Osteoblast (primary cell): Measurements from ENCODE around the gene IFI30. TPM values are rescaled to one million over a fixed set of nuclear protein-coding genes. Genes with fewer than 3 reads are reported as not detected.

Experiments used
- DNase-seq: peaks from one replicate; pipeline ENCODE4 v3.0.0; 2011; ENCODE audit warnings: low spot score, mixed read lengths; ENCODE audit not compliant: insufficient read length; ENCODE audit errors: missing footprints
- H2AFZ ChIP-seq: 2 replicates; pipeline ENCODE4 v1.6.0; 2011; ENCODE audit warnings: mild to moderate bottlenecking, low read length
- H3K27ac ChIP-seq: 2 replicates; pipeline ENCODE4 v1.5.1; 2011; ENCODE audit warnings: mild to moderate bottlenecking, low read depth, low read length, moderate library complexity
- H3K27me3 ChIP-seq: 2 replicates; pipeline ENCODE4 v1.6.0; 2012; ENCODE audit warnings: mild to moderate bottlenecking, control low read depth, inconsistent platforms, low read length, moderate library complexity; ENCODE audit not compliant: insufficient read depth
- H3K36me3 ChIP-seq: 2 replicates; pipeline ENCODE4 v1.5.1; 2011; ENCODE audit warnings: mild to moderate bottlenecking, low read length, control low read depth, moderate library complexity; ENCODE audit not compliant: insufficient read depth
- H3K4me1 ChIP-seq: 2 replicates; pipeline ENCODE4 v1.5.1; 2011; ENCODE audit warnings: mild to moderate bottlenecking, low read length, control low read depth, moderate library complexity; ENCODE audit not compliant: insufficient read depth
- H3K4me2 ChIP-seq: 2 replicates; pipeline ENCODE4 v1.6.0; 2011; ENCODE audit warnings: mild to moderate bottlenecking, low read length; ENCODE audit not compliant: insufficient read depth
- H3K4me3 ChIP-seq: fragments of 200-600 bp; sonication (generic); 3 replicates; pipeline ENCODE4 v1.5.1; 2012; ENCODE audit warnings: mild to moderate bottlenecking, low read length, inconsistent platforms; ENCODE audit not compliant: insufficient read depth
- H3K79me2 ChIP-seq: 2 replicates; pipeline ENCODE4 v1.6.0; 2012; ENCODE audit warnings: mild to moderate bottlenecking, low read length, control low read depth, inconsistent platforms; ENCODE audit not compliant: insufficient read depth
- H3K9me3 ChIP-seq: 2 replicates; pipeline ENCODE4 v1.5.1; 2011; ENCODE audit warnings: low read depth, low read length, control low read depth
- H4K20me1 ChIP-seq: 2 replicates; pipeline ENCODE4 v1.6.0; 2012; ENCODE audit warnings: mild to moderate bottlenecking, low read length, control low read depth; ENCODE audit not compliant: insufficient read depth
- total RNA-seq: library from RNA; depleted of rRNA; stranded (reverse); fragments of >200 nt; gene quantifications from 2 replicates; pipeline ENCODE4 v1.2.3, GENCODE V29; 2012
- TF ChIP-seq, protein P1 (sequence below): IDR thresholded peaks from 2 replicates; pipeline ENCODE4 v1.5.1; 2011; ENCODE audit warnings: mild to moderate bottlenecking, low read depth, low read length, moderate library complexity; ENCODE audit errors: extremely low read depth

IFI30 gene
- total RNA-seq, 1 donor = 110 TPM

DNA sequence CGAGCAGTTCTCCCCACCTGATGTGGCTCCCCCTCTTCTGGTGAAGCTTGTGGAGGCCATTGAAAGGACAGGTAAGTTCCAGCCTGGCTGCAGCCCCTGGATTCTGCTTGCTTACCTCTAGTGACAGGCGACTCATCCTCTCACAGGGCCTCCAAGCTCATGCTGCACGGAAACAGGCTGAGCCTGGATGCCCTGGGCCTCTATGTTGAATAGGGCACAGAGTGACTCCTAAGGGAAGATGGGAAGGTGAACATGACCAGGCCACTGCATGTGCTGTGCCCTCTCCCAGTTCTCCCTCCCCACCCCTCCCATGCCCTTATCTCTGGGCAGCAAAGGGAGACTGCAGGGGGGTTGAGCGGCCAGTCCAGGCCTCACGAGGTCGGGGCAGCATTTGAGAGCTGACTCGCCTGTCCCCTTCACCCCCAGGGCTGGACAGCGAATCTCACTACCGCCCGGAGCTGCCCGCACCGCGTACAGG, 13.1 kb upstream of the IFI30 start:
- no peaks in the 10 kb centered on the region for H3K27me3 ChIP-seq
- DNase-seq = peak; percentile 93
- H3K36me3 ChIP-seq = peaks cover 32% of the 10 kb centered on the region
- H3K79me2 ChIP-seq = peaks cover 13% of the 10 kb centered on the region
- H3K4me3 ChIP-seq = peak overlapping the region; percentile 49
- H4K20me1 ChIP-seq = peaks cover 9% of the 10 kb centered on the region
- H2AFZ ChIP-seq = no peak overlapping the region
- no peaks in the 10 kb centered on the region for H3K9me3 ChIP-seq
- TF ChIP-seq, protein P1, sequence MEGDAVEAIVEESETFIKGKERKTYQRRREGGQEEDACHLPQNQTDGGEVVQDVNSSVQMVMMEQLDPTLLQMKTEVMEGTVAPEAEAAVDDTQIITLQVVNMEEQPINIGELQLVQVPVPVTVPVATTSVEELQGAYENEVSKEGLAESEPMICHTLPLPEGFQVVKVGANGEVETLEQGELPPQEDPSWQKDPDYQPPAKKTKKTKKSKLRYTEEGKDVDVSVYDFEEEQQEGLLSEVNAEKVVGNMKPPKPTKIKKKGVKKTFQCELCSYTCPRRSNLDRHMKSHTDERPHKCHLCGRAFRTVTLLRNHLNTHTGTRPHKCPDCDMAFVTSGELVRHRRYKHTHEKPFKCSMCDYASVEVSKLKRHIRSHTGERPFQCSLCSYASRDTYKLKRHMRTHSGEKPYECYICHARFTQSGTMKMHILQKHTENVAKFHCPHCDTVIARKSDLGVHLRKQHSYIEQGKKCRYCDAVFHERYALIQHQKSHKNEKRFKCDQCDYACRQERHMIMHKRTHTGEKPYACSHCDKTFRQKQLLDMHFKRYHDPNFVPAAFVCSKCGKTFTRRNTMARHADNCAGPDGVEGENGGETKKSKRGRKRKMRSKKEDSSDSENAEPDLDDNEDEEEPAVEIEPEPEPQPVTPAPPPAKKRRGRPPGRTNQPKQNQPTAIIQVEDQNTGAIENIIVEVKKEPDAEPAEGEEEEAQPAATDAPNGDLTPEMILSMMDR = no peak
- peak overlapping the region; percentile 55 for H3K4me2 ChIP-seq
- H3K4me1 ChIP-seq = peaks cover 15% of the 10 kb centered on the region
- H3K27ac ChIP-seq = peak overlapping the region; percentile 12

GRCh38 chr19:18160971-18161635, 12.5 kb upstream of the IFI30 start:
- H4K20me1 ChIP-seq = peaks cover 9% of the 10 kb centered on the region
- H3K4me2 ChIP-seq = peak overlapping the region; percentile 88
- peak overlapping the region; percentile 12 for H3K27ac ChIP-seq
- DNase-seq = peak; percentile 100
- H3K79me2 ChIP-seq = peaks cover 10% of the 10 kb centered on the region
- H3K9me3 ChIP-seq = no peaks in the 10 kb centered on the region
- peaks cover 15% of the 10 kb centered on the region for H3K4me1 ChIP-seq
- no peaks in the 10 kb centered on the region for H3K27me3 ChIP-seq
- H3K36me3 ChIP-seq = peaks cover 33% of the 10 kb centered on the region
- H2AFZ ChIP-seq = peak overlapping the region; percentile 54
- peak overlapping the region; percentile 56 for H3K4me3 ChIP-seq
- TF ChIP-seq, protein P1 = peak; percentile 10

DNA sequence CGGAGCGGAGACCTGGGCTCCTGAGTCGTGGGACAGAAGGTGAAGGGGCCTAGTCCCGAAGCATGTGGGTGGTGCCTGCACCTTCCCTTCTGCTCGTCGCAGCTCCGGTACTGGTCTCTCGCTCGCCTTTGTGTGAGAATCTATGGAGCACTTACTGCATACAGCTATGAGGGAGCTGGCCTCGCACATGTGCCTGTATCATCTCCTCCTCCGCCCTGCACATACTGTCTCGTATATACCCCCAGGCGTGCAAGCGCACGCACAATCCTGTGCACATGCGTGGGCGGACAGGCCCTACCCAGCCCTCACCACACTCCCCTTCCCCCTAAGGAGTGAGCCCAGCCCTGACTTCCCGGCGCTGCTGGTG, 12.0 kb upstream of the IFI30 start:
- DNase-seq = no peak
- Histone ChIP-seq H3K4me1 (peaks cover 15% of the 10 kb centered on the region), H3K27ac (no peak overlapping the region), H4K20me1 (peaks cover 4% of the 10 kb centered on the region), H3K9me3 (no peaks in the 10 kb centered on the region), H3K36me3 (peaks cover 33% of the 10 kb centered on the region), H3K4me2 (peak overlapping the region; percentile 88), H3K4me3 (peak overlapping the region; percentile 56), H3K79me2 (peaks cover 5% of the 10 kb centered on the region), H3K27me3 (no peaks in the 10 kb centered on the region), H2AFZ (peak overlapping the region; percentile 54)
- TF ChIP-seq, protein P1 = no peak

GRCh38 chr19:18164072-18164471, 9.5 kb upstream of the IFI30 start:
- Histone ChIP-seq H3K79me2 (no peaks in the 10 kb centered on the region), H3K36me3 (peaks cover 52% of the 10 kb centered on the region), H3K9me3 (no peaks in the 10 kb centered on the region), H3K4me1 (peaks cover 10% of the 10 kb centered on the region), H3K4me2 (no peak overlapping the region), H4K20me1 (peaks cover 4% of the 10 kb centered on the region), H3K27ac (no peak overlapping the region), H3K27me3 (no peaks in the 10 kb centered on the region), H3K4me3 (no peak overlapping the region), H2AFZ (no peak overlapping the region)
- peak; percentile 44 for DNase-seq
- TF ChIP-seq, protein P1 = no peak
